Stimulated activated CD4-positive, alpha-beta T cell treated with anti-CD3 and anti-CD28 coated beads, TNF-alpha, amount 100 ng/mL, for 24 hours (primary cell): Measurements from ENCODE around the gene SRGAP2.
"Not testable (repeated sequence)": the region's sequence is repeated elsewhere in the genome, so short reads cannot be mapped to it uniquely, and the experiment has no call there.

ENCODE experiments used
- DNase-seq, 3 experiments: peaks; one replicate each; pipeline ENCODE4 v3.0.0-alpha.2; 2020; ENCODE audit warnings: low read depth in 3 of 3

Gene SRGAP2

DNA sequence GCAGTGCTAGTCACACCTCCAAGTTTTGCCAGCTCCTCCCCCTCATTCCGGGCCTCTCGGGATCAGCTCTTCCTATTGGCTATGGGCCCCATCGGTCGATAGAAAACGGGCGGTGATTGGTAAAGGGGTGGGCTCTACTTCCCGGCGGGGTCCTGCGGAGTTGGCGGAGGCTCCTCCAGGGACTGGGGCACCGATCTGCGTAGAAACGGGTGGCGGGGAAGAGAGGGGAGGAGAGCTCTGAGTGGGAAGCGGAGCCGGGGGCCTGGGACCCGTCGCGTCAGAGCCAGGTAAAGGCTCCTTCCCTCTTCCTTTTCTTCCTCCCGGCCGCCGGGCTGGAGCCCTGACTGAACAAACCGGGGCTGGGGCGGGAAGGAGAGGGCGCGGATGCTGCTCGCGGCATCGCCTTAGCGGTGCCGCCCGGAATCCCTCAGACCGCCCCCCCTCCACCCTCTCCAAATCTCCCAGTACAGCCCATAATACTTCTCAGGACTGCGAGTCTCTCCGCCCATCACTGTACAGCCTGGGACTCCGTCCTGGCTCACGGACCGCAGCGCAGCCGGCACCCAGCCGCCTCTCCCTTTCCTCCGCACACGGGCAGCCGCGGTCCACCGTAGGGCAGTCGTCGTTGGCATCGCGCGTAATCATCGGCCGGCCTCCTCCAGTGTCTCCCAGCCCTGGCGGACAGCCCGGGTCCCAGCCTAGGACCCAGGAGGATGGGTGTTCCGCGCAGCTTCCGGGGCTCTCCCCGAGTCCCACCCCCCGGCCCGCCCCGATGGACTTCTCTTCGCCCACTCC lies at the start of gene SRGAP2:
Gene SRGAP2 (plus strand): TSS at position 178 of the 795 bp plus-strand sequence. CDS start 2,430 bp downstream, outside the sequence.
- peak in 1 of 3 experiments; percentile 48 for DNase-seq

GRCh38 chr1:206167350-206168029 lies 35.9 kb upstream of the SRGAP2 start:
- not testable (repeated sequence) for DNase-seq

GRCh38 chr1:206169794-206170193 lies 33.5 kb upstream of the SRGAP2 start:
- DNase-seq = not testable (repeated sequence)

- DNase-seq = not testable (repeated sequence)
These were observed 30.1 kb upstream of the SRGAP2 start for GRCh38 chr1:206173110-206173719.

- DNase-seq = not testable (repeated sequence)
These were observed 29.0 kb upstream of the SRGAP2 start for GRCh38 chr1:206174182-206174868.

GRCh38 chr1:206175459-206176113 lies 27.8 kb upstream of the SRGAP2 start:
- not testable (repeated sequence) for DNase-seq

DNA sequence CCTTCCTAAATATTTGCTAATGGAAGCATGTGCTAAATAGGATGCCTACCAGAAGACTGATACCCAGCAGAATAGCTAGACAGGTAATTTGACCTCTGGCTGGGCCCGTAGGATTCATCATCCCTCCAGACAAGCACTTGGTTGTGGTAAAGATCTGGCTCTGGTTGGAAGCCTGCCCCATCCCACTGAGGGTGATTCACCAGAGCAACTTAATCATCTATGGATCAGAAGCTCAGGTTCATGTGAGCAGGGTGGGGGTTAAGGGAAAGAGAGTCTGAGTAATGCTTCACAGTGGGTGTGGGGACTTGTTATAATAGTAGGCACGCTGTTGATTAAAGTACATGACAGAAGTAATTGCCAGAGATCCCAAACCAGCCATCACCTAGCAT lies 27.2 kb upstream of the SRGAP2 start:
- DNase-seq = peak in 2 of 3 experiments; percentile 0 to 11

DNA sequence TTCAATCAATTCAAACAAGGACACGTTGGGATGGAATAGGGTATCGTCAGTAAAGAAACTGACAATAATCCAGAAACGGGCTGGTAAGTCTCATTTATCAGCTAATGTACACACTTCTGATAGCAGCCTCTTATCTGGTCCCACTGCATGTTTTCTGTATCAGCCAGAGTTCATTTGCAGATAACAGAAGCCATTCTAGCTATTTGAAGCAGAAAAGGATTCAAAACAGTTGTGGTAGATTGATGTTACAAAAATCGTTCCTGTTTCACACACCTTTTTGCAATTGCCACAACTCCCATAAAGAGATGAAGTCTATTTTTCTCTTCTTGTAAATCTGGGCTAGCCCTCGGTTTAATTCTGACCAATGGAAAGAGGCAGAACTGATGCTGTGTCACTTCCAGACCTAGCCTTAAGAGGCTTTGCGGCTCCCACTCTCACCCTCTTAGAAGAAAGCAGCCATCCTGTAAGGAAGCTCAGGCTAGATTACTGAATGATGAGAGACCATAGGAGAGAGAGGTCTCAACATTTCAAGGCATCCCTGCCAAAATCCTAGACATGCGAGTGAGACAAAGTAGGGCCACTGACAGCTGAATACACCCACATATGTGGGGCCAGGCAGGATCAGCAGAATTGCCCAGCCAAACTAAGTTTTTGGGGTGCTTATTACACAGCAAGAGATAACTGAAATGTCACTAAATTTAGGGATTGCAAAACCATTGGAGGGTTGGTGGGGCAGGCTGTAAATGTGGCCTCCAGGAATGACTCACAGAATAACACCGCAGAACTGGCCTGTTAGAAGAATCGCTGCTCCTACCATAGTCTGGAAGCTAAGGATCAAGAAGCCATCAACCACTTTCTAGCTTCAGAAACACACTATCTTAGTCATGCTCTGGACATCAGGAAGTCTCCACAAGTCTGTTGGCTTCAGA lies 25.0 kb upstream of the SRGAP2 start:
- not testable (repeated sequence) for DNase-seq

GRCh38 chr1:206179666-206180065 lies 23.7 kb upstream of the SRGAP2 start:
- not testable (repeated sequence) for DNase-seq

GRCh38 chr1:206182368-206183317 lies 20.7 kb upstream of the SRGAP2 start:
- DNase-seq = not testable (repeated sequence)

DNA sequence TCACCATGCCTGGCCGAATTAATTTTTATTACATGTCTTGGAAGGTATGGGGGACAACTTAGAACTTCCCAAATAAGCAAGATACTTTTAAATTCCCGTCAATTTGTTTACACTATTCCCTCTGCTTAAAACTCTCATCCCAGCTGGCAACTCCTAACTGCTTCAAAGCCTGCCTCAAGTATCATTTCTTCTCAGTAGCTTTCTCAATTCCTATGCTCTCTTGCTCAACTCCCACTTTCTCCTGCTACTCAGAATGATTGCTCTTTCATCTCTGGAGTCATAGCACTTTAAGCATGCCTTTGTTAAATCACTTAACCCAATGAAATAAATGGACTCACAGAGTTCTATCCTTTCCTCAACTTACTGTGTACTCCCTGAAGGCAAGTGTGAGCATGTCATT lies 19.6 kb upstream of the SRGAP2 start:
- DNase-seq = not testable (repeated sequence)

DNA sequence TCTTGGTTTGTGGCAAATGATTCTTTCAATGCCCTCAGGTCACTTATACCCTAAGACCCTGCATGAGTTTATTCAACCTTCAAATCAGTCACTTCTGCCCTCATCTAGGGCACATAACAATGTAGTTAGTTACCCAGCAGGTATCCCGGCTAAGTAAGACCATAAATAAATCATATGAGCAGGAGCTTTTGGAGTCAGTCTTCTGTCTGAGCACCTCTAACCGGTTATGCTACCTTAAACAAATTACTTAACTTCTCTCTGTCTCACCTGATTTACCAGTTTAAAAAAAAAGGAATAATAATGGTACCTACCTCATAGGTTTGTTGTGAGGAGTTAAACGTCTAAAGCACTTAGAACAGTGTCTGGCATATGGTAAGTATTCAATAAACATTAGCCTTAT lies 17.6 kb upstream of the SRGAP2 start:
- not testable (repeated sequence) for DNase-seq

GRCh38 chr1:206186826-206187225 lies 16.5 kb upstream of the SRGAP2 start:
- DNase-seq = not testable (repeated sequence)

GRCh38 chr1:206195182-206195581 lies 8.2 kb upstream of the SRGAP2 start:
- DNase-seq = not testable (repeated sequence)

- DNase-seq = not testable (repeated sequence)
These were observed 6.5 kb upstream of the SRGAP2 start for GRCh38 chr1:206196748-206197424.

- DNase-seq = peak; percentile 87 to 95 (median 94)
These were observed 465 bp upstream of the SRGAP2 start, which contains the start of gene FAM72A for GRCh38 chr1:206202789-206203363. Gene FAM72A, minus strand, starts transcription at chr1:206202839. Its CDS starts 814 bp downstream, at chr1:206202025.

- DNase-seq = not testable (repeated sequence)
These were observed 794 bp downstream of the SRGAP2 start for GRCh38 chr1:206204159-206204511.

DNA sequence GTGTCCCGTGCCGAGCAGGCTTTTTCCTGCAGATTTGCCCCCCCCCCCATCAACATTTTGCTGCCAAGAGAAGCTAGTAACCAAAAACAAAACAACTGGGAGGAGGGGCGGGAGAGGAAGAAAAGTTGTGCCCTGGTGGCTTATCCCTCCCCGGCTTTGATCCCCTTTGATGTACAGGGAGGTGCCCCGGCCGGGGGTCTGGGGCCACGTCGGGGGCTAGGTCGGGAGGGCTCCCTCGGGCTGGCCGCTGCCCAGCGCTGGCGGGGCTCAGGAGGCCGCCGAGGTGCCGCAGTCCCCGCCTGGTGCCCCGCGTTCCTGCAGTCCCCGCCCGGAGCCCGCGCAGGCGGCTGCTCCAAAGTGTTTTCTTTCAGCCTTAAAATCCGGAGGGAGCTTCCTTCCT lies 1.5 kb downstream of the SRGAP2 start:
- not testable (repeated sequence) for DNase-seq
